GM21576 (cell line): Measurements from ENCODE around the gene TTC28.

Experiments used
- ATAC-seq: cut with Tn5 transposase; IDR thresholded peaks from one replicate; pipeline ENCODE4 v1.9.1; 2021; ENCODE audit warnings: mild to moderate bottlenecking, moderate library complexity; ENCODE audit not compliant: unreplicated experiment

The TTC28 gene

GRCh38 chr22:27985323-27986275 lies 694.0 kb downstream of the TTC28 start:
- no peak for ATAC-seq

- ATAC-seq, result no peak
Observed at GRCh38 chr22:27984723-27985122, 694.9 kb downstream of the TTC28 start.

- ATAC-seq, result no peak
Observed at GRCh38 chr22:27984001-27984695, 695.5 kb downstream of the TTC28 start.

DNA sequence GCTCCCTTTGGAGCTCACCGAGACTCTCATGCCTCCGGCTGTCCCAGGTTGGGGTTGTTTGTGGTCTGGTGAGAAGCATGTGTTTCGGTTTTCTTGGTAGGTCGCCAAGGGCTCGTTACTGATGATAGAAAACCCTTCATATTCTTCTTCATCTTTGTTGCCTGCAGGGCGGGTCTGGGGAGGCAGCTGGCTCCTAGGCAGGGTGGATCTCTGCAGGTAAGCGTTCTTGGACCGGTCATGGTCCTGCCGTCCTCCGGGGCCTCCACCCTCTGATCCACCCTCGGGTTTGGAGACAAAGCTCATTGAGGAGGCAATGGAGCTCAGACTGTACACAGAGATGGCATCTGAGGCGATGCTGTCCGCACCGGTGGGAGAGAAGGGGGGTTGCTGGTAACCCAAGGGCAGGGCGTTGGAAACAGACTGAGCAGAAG lies 696.3 kb downstream of the TTC28 start:
- no peak for ATAC-seq

DNA sequence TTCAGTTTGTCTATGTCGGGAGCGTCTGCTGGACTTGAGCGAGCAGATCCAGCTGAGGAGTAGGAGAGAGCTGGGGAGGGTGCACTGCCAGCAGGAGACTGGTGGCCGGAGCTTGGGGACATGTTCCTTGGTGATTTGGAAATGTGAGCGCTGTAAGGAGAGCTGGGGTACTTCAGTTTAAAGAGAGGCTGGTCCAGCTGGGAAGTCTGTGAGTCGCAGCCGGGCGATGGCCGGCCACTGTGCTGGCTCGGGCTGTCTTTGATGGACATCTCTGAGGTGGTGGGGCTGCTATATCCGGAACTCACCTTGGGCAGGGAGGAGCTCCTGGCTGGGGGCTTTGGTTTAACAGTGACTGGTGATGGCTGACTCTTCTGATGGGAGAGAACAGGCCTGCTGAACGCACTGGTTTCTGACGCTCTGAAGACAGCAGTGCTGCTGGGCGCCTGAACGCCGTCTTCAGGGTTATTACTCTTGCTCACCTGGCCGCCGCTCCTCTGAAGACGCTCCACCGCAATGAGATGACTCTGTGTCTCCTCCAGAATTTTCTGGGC lies 696.9 kb downstream of the TTC28 start:
- ATAC-seq, result no peak

DNA sequence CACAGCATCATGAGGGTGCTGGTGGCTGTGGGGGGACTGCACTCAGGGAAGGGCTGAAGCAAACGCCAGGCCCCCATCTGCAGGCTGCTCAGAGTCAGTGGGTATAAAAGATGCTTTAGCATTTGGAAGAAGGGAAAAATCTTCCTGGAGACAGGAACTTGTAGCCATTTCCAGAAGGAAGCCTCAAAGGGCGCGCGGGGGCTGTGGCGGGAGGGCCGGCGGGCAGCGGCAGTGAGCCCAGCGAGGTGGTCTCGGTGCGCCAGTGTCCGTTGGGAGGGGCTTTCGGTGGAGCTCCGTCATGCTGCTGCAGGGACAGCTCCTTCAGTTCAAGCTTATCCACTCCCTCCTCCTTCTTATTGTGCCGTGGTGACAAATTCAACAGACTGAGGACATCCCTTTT lies 697.5 kb downstream of the TTC28 start:
- no peak for ATAC-seq

DNA sequence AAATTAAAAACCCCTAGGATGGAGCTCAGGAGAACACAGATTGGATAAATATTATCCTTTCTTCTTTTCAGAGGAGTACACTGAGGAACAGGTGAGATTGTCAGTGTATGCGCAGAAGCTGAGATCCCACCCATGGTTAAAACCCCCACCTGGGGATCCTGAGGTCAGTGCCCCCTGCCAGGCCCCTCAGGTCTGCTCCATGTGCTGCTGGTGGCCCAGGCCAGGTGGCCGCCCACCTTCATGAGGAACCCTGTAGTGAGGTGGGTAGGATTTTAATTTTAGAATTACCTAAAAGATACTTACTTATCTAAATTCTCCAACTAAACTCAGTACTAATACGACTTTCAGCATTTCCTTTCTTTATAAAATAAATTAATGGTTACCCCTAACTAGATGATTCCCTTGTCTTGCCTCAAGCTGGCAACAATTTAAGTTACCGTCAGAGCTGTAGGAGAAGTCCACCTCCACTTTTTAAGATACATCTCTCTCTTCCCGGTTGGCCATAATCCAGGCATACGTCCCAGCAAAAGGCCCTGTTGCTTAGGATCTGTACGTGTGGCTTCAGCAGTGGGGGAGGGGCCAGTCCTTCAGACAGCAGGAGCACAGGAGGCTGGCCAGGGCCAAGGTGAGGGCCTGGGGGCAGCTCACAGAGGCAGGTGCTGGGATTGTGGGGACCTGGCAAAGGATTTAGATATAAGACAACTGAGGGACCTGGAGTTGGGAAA lies 699.1 kb downstream of the TTC28 start:
- no peak for ATAC-seq

DNA sequence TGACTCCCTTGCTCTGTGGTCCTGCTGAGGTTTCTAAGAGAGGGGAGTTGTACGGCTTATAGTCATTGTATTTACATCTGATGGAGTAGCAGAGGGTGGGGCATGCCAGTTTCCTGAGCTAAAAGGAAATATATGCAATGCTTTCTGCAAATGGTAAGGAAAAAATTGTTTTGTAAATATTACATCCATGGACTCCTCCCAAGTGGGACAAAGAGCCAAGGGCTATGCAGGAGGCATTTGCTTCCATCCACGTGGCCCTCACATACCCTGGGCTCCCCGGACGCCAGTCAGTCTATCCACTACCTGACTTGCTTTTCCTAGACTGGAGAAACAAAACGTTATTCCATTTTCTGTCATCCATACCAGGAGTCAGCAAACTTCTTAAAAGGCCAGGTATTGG lies 700.8 kb downstream of the TTC28 start:
- no peak for ATAC-seq

DNA sequence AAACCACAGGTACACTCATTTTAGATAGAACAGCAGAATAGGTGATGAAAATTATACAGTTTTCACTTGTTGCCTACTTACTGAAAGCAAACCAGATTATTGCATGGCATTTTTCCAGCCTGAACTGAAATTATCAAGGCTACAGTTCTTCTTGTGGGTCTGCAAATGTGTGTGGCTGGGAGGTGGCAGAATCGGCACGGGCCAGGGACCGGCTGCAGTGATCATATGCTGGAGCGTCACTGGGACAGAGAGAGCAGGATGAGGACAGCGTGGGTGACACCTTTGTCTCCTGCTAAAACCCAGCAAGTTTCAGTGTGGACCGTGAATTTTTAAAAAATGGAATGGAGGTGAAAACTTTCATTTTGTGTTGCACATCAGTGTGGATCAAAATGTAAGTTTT lies 701.3 kb downstream of the TTC28 start:
- no peak for ATAC-seq

DNA sequence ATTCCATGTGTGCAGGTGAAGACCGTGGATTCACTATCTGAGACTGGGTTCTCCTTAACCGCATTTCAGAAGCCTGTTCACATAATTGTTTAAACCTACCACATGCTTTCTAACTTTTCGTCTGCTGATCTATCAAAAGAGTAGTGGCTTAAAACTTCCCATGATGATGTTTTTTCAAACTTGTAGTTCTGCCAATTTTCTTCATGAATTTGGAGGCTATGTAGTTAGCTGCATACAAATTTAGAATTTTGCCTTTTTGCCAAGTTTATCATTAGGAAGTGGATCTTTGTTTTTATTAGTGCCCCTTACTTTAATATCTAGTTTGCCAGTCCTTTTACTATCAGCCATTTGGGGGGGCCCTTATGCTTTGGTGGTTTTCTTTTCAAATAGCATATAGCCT lies 703.1 kb downstream of the TTC28 start:
- ATAC-seq, result no peak

DNA sequence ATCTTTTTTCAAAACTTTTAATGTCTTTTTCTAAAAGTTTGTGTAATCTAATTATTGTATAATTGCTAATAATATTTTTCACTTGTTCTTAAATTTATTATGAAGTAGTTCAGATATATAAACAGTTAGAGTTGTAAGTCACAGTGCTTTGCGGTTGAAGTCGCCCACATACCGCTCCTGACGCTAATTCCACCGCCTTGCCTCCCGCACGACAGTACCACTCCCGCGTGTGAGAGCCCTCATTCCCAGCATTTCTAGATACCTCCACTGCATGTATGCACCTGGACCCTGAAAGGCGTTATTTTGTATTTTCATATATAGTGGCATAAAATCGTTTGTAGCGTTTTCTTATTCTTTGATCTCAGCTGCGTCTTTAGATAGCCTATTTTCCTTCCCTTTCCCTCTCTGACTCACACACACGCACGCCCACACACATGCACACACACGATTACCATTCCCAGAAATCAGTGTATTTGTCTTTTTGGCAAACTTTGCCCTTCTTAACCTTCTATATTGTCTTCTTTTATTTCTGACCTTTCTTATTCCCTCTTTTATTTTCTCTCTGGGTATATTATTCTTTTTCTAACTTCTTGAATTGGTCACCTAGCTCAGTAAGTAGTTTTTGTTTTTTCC lies 704.1 kb downstream of the TTC28 start:
- ATAC-seq, result no peak

DNA sequence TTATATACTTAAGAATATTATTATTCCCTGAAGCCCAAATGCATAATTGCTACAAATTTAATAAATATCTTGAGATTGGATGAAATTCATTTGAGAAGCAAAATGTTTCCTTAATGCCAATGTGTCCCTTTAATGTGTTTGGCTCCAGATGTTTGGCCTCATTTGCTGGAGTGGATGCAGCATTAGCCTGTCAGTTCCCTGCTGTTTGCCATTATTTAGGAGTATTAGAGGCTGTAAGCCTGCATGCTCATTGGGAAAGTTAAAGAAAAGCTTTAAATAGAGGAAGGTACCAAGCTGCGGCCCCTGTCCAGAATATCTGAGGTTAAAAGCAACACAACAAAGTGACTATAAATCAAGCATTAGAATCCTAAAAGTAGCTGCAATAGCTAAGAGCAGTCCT lies 705.8 kb downstream of the TTC28 start:
- ATAC-seq, result no peak

- no peak for ATAC-seq
Observed at GRCh38 chr22:27972732-27973698, 706.6 kb downstream of the TTC28 start.

DNA sequence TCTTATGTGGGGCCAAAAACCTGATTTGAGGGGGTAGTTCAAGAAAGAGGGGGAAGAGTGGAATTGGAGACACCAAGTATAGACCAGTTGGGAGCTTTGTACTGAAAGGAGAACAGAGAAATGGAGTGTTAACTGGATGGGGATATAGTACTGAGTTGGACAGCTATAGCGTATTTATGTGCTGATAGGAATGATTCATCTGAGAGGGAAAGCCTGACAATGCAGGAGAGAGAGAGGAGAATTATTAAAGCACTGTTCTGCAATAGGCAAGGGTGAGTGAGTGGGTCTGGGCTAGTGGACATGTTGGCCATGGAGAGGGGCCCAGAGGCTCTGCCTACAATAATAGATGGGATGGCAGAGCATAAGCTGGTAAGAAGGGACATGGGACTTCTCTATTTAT lies 707.7 kb downstream of the TTC28 start:
- no peak for ATAC-seq

DNA sequence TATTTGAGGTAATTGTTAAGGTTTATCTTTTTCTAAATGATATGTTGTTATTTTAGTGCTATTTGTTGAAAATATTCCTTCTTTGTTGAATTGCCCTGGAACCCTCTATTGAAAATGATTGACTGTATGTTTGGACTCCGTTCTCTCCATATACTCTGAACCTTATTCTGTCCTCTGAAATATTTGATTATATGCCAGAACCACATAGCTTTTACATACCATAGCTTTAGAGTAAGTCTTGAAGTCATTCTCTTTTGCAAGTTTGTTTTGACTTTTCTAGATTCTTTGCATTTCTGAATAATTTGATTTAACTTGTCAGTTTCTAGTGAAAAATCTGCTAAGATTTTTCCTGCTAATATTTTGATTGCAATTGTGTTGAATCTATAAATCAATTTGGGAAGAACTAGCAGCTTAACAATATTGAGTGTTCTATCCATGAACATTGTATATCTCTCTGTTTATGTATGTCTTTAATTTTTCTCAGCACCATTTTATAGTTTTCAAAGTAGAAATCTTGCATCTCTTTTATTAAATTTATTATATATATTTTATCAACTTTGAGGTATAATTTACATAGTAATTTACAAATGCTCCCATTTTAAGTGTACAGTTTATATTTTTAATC lies 708.9 kb downstream of the TTC28 start:
- no peak for ATAC-seq

- ATAC-seq, result no peak
Observed at GRCh38 chr22:27966168-27967064, 713.2 kb downstream of the TTC28 start.

- ATAC-seq, result no peak
Observed at GRCh38 chr22:27962268-27963044, 717.2 kb downstream of the TTC28 start.
